GM12873 (cell line): ENCODE measurements around the gene ATOSA.

Experiments
- CTCF ChIP-seq: IDR thresholded peaks from 2 replicates; pipeline ENCODE4 v1.5.1; 2012; ENCODE audit warnings: low read depth, mild to moderate bottlenecking, moderate library complexity, low read length, control low read depth; ENCODE audit not compliant: insufficient read depth; ENCODE audit errors: missing control alignments

Gene ATOSA

GRCh38 chr15:52679232-52680040 is at the start of gene ATOSA:
Gene ATOSA, minus strand, starts transcription at chr15:52679388. Its CDS starts 1,367 bp downstream, at chr15:52678021.
- no peak for TF ChIP-seq CTCF

GRCh38 chr15:52728899-52729298 is 49.7 kb upstream of the ATOSA start:
- no peak for TF ChIP-seq CTCF

GRCh38 chr15:52727815-52728214 is 48.6 kb upstream of the ATOSA start:
- no peak for TF ChIP-seq CTCF

GRCh38 chr15:52726195-52726594 is 47.0 kb upstream of the ATOSA start:
- TF ChIP-seq CTCF, result no peak

- TF ChIP-seq CTCF, result no peak
Measured at GRCh38 chr15:52718551-52718950, 39.4 kb upstream of the ATOSA start.

GRCh38 chr15:52717924-52718323 is 38.7 kb upstream of the ATOSA start:
- TF ChIP-seq CTCF, result no peak

- no peak for TF ChIP-seq CTCF
Measured at GRCh38 chr15:52717481-52717880, 38.3 kb upstream of the ATOSA start.

GRCh38 chr15:52716536-52716935 is 37.3 kb upstream of the ATOSA start:
- TF ChIP-seq CTCF, result no peak
